ENCODE results near the gene USP21. TPM values are rescaled to one million over a fixed set of nuclear protein-coding genes. Genes with fewer than 3 reads are reported as not detected.

USP21 gene
- total and polyA plus RNA-seq, 2 of the 8 experiments (the other 6 are each of a cell fraction or from before 2014, with no cell fraction given), result 23.9 to 36.3 TPM

DNA sequence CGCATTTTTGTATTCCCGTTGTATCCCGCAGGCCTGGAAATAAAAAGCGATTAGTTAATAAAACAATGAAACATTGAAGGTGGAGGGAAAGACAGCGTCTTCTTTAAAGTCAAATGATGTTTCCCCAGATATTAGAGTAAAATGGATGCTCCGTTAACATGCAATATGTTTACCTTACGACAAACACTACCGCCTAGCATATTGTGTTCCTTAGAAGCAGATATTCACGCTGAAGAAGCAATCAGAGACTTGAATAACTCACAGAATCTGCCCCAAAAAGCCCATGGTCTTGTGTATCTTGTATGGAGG lies 18.6 kb downstream of the USP21 start:
- POLR2A ChIA-PET (ENCODE audit: partially characterized antibody), result interaction anchor here (0.7 to 4.0 kb wide), 7 partner anchors 11 to 262 kb away, joined by 3 to 51 read pairs (median 11); partner anchors contain the start of genes ADAMTS4, DEDD, F11R and NDUFS2
- TF ChIP-seq TEAD4 (IDR thresholded peaks at IDR 0.05; ENCODE audit: low read depth, low read length) (no peak), HDAC2 (IDR thresholded peaks at IDR 0.05; ENCODE audit: borderline replicate concordance in 1 of 2, low read depth in 2 of 2, low read length in 2 of 2) (no peak), FOSL1 (IDR thresholded peaks at IDR 0.05; ENCODE audit: insufficient read depth, low read depth, low read length) (no peak), JUND (IDR thresholded peaks at IDR 0.05; ENCODE audit: low read length) (no peak), MAFK (IDR thresholded peaks at IDR 0.05; ENCODE audit: low read depth, low read length) (no peak), RAD21 (IDR thresholded peaks at IDR 0.05 in 1 of 2, conservative IDR thresholded peaks at IDR 0.05 in 1 of 2; ENCODE audit: low read depth in 2 of 2, low read length in 2 of 2) (no peak), SIRT6 (IDR thresholded peaks at IDR 0.05; ENCODE audit: low read length) (no peak), YY1 (IDR thresholded peaks at IDR 0.05; ENCODE audit: low read depth, low read length) (no peak)
- TF ChIP-seq, protein P1, sequence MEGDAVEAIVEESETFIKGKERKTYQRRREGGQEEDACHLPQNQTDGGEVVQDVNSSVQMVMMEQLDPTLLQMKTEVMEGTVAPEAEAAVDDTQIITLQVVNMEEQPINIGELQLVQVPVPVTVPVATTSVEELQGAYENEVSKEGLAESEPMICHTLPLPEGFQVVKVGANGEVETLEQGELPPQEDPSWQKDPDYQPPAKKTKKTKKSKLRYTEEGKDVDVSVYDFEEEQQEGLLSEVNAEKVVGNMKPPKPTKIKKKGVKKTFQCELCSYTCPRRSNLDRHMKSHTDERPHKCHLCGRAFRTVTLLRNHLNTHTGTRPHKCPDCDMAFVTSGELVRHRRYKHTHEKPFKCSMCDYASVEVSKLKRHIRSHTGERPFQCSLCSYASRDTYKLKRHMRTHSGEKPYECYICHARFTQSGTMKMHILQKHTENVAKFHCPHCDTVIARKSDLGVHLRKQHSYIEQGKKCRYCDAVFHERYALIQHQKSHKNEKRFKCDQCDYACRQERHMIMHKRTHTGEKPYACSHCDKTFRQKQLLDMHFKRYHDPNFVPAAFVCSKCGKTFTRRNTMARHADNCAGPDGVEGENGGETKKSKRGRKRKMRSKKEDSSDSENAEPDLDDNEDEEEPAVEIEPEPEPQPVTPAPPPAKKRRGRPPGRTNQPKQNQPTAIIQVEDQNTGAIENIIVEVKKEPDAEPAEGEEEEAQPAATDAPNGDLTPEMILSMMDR (IDR thresholded peaks at IDR 0.05; ENCODE audit: control extremely low read depth in 1 of 3, insufficient read depth in 1 of 3, low read depth in 1 of 3, low read length in 3 of 3), result no peak

More for the DNA sequence above, 18.6 kb downstream of the USP21 start:
- Histone ChIP-seq H2AK5ac (ENCODE audit: low read depth, low read length) (no peak overlapping the region), H3K9ac (replicated peaks in 1 of 4; ENCODE audit: extremely low read depth in 1 of 4, low read depth in 3 of 4, low read length in 3 of 4) (no peak overlapping the region; a peak in 1 of 7 replicates), H3K56ac (replicated peaks; ENCODE audit: insufficient read length, low read depth, low read length) (no peak overlapping the region), H3K4me3 (ENCODE audit: extremely low read depth in 1 of 4, insufficient read depth in 2 of 4, low read depth in 3 of 4, low read length in 4 of 4) (peak overlapping the region; percentile 66 to 96 (median 84); a peak in 6 of 8 replicates), H4K5ac (ENCODE audit: insufficient read length, low read depth, low read length) (no peak overlapping the region), H3K79me2 (ENCODE audit: control insufficient read depth in 1 of 2, insufficient read depth in 2 of 2, low read length in 2 of 2) (peaks cover 0 to 4% of the 10 kb centered on the region in 2 experiments; a peak in 1 of 4 replicates), H2BK15ac (ENCODE audit: low read length) (no peak overlapping the region; the same call in 1 of the 2 replicates), H3K9me3 (ENCODE audit: insufficient read depth in 2 of 2, low read depth in 1 of 2, low read length in 1 of 2) (no peaks in the 10 kb centered on the region), H3K23me2 (ENCODE audit: low read depth, low read length) (peaks cover 2% of the 10 kb centered on the region; the same call in 1 of the 2 replicates), H3K79me1 (ENCODE audit: low read depth, low read length) (peaks cover 4% of the 10 kb centered on the region), H3K4ac (replicated peaks; ENCODE audit: insufficient read length, low read depth, low read length) (no peak overlapping the region), H3K18ac (ENCODE audit: extremely low read depth, low read length) (no peak overlapping the region), H3K14ac (ENCODE audit: insufficient read length) (no peak overlapping the region), H2AFZ (ENCODE audit: low read length) (peak overlapping the region; percentile 55), H3K27me3 (replicated peaks in 1 of 4; ENCODE audit: control insufficient read depth in 3 of 4, extremely low read depth in 1 of 4, insufficient read depth in 3 of 4, low read length in 3 of 4) (no peaks in the 10 kb centered on the region), H2BK5ac (ENCODE audit: low read depth, low read length) (peak overlapping the region; percentile 99; the same call in 1 of the 2 replicates), H4K8ac (ENCODE audit: extremely low read depth, insufficient read depth, low read length) (0 out of 2 replicates have a peak overlapping the region, but pooled peaks have one; percentile 84), H3K36me3 (ENCODE audit: control insufficient read depth in 2 of 4, insufficient read depth in 4 of 4, low read length in 3 of 4) (peaks cover 5 to 25% (median 12%) of the 10 kb centered on the region in 4 experiments; a peak in 5 of 8 replicates), H4K91ac (replicated peaks; ENCODE audit: insufficient read length, low read length) (no peak overlapping the region), H3K27ac (ENCODE audit: low read depth, low read length) (no peak overlapping the region), H4K20me1 (replicated peaks in 1 of 2; ENCODE audit: control insufficient read depth in 1 of 2, insufficient read depth in 2 of 2, low read length in 2 of 2) (peaks cover 0 to 6% of the 10 kb centered on the region in 2 experiments), H2BK20ac (ENCODE audit: low read length) (no peak overlapping the region), H2BK120ac (replicated peaks; ENCODE audit: low read depth, low read length) (no peak overlapping the region), H3K23ac (ENCODE audit: insufficient read length) (no peak overlapping the region), H2BK12ac (ENCODE audit: low read depth, low read length) (peak overlapping the region; percentile 83; the same call in 1 of the 2 replicates), H3K4me2 (ENCODE audit: insufficient read depth in 1 of 2, low read depth in 2 of 2, low read length in 2 of 2) (peak overlapping the region; percentile 61 to 93), H3K4me1 (replicated peaks in 1 of 4; ENCODE audit: control insufficient read depth in 3 of 4, insufficient read depth in 4 of 4, low read length in 3 of 4) (peaks cover 0 to 13% (median under 1%) of the 10 kb centered on the region in 4 experiments; a peak in 3 of 7 replicates)
- DNase-seq (ENCODE audit: low read depth in 1 of 2, low spot score in 2 of 2), result no peak
- CTCF ChIA-PET (ENCODE audit: partially characterized antibody), result interaction anchor here (0.9 to 2.5 kb wide), 2 partner anchors 14 to 1309 kb away, joined by 3 to 11 read pairs; no protein-coding TSS in a partner anchor
- 36% methylated on average over 9 of the region's 9 CpGs; no CpG with 5 or more reads in 1 of the 2 experiments for WGBS, 2 experiments (ENCODE audit: extremely low coverage in 1 of 2, insufficient coverage in 1 of 2, insufficient read length in 1 of 2, insufficient replicate concordance in 2 of 2, low coverage in 1 of 2, low lambda C conversion rate in 2 of 2, missing lambda C conversion rate in 1 of 2)
- no peak for FAIRE-seq
